Sigmoid colon (tissue), 7 donors: ENCODE data around the gene FAM13C. TPM values are rescaled to one million over a fixed set of nuclear protein-coding genes. Genes with fewer than 3 reads are reported as not detected.

ENCODE experiments used
- DNase-seq: peaks from one replicate; pipeline ENCODE4 v3.0.0-alpha.2; 2019
- H3K27ac ChIP-seq, 4 donors: fragments of 200-600 bp; sonication (generic); one replicate each; pipeline ENCODE4 v1.5.1; 2016 to 2019; ENCODE audit warnings: mild to moderate bottlenecking in 1 of 4
- H3K27me3 ChIP-seq, 3 donors: fragments of 200-600 bp; sonication (generic); one replicate each; pipeline ENCODE4 v1.5.1; 2019; ENCODE audit warnings: mild to moderate bottlenecking in 1 of 3
- H3K36me3 ChIP-seq, 4 donors: fragments of 200-600 bp; sonication (generic); one replicate each; pipeline ENCODE4 v1.5.1; 2016 to 2019
- H3K4me1 ChIP-seq, 4 donors: fragments of 200-600 bp; sonication (generic); one replicate each; pipeline ENCODE4 v1.5.1; 2017 to 2019
- H3K4me3 ChIP-seq, 4 donors: fragments of 200-600 bp; sonication (generic); one replicate each; pipeline ENCODE4 v1.5.1; 2017 to 2019; ENCODE audit warnings: mild to moderate bottlenecking in 2 of 4, moderate library complexity in 1 of 4
- H3K9me3 ChIP-seq, 4 donors: fragments of 200-600 bp in 3 of 4; sonication (generic) in 3 of 4; one replicate each; pipeline versions ENCODE4 v1.5.1 to v1.6.1; 2013 to 2019
- EP300 ChIP-seq, 4 donors: sonication (generic); formaldehyde crosslinking; IDR thresholded peaks; one replicate each; pipeline ENCODE4 v1.6.1; 2017; ENCODE audit warnings: antibody characterized with exemption in 4 of 4
- POLR2A ChIP-seq, 2 donors: fragments of 450-650 bp; IDR thresholded peaks; one replicate each; pipeline ENCODE4 v1.6.1; 2016; ENCODE audit warnings: antibody characterized with exemption in 2 of 2, mild to moderate bottlenecking in 2 of 2, moderate library complexity in 2 of 2
- POLR2AphosphoS5 ChIP-seq, 4 donors: sonication (generic); formaldehyde crosslinking; IDR thresholded peaks; one replicate each; pipeline ENCODE4 v1.6.1; 2017; ENCODE audit warnings: antibody characterized with exemption in 4 of 4
- WGBS, 2 donors: extraction: QIAGEN DNeasy Blood & Tissue Kit; methylation state at CpG; one replicate each; pipeline ENCODE4 v1.1.7; 2013; 5-methylcytosine and 5-hydroxymethylcytosine counted together
- intact Hi-C: fragments of 100-400 bp; cut with DNase I; formaldehyde crosslinking; loops from one replicate; pipeline ENCODE4 v1.15.1; 2023
- polyA plus RNA-seq, 3 donors: library from polyadenylated mRNA; stranded (reverse); fragments of 200-250 nt; gene quantifications; one replicate each; pipeline ENCODE4 v1.2.3, GENCODE V29; 2013
- total RNA-seq, 4 donors: library from RNA; depleted of rRNA; stranded (reverse); fragments of >200 nt; gene quantifications; one replicate each; pipeline ENCODE4 v1.1.0, GENCODE V29; 2016
- TF ChIP-seq, protein P1 (sequence below), 4 experiments: fragments of 450-650 bp in 3 of 4; fragments of 200-600 bp in 1 of 4; IDR thresholded peaks; one replicate each; pipeline ENCODE4 v1.5.1; 2016 to 2019; ENCODE audit warnings: antibody characterized with exemption in 4 of 4, mild to moderate bottlenecking in 3 of 4, moderate library complexity in 2 of 4
- donor health status: healthy with polysubstance abuse.
- donor health status: Bipolar disorder and iron deficiency.
- donor health status: healthy.

Gene FAM13C
- total and polyA plus RNA-seq, 7 donors = 0.92 to 33.9 (median 13.8) TPM

DNA sequence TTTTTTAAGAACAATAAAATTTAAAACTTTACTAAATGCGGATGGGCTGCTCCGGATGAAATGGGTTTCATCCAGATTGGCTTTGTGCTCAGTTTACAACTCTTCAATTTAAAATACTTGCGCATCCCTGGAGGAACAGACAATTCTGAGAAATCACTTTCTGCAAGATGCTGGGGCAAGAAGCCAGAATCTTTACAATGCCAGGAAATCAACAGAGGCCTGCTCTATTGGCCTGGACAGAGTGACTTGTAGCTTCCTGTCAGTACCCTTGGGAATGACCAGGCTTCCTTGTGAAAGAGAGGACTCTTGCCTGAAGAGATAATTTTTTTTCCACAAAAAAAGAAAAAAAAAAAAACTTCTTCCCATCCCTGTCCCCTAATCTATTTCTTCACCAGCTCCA, 3.9 kb upstream of the FAM13C start:
- TF ChIP-seq EP300 (IDR thresholded peaks at IDR 0.05) (no peak), POLR2AphosphoS5 (IDR thresholded peaks at IDR 0.05) (no peak), POLR2A (IDR thresholded peaks at IDR 0.05) (no peak)
- TF ChIP-seq, protein P1, sequence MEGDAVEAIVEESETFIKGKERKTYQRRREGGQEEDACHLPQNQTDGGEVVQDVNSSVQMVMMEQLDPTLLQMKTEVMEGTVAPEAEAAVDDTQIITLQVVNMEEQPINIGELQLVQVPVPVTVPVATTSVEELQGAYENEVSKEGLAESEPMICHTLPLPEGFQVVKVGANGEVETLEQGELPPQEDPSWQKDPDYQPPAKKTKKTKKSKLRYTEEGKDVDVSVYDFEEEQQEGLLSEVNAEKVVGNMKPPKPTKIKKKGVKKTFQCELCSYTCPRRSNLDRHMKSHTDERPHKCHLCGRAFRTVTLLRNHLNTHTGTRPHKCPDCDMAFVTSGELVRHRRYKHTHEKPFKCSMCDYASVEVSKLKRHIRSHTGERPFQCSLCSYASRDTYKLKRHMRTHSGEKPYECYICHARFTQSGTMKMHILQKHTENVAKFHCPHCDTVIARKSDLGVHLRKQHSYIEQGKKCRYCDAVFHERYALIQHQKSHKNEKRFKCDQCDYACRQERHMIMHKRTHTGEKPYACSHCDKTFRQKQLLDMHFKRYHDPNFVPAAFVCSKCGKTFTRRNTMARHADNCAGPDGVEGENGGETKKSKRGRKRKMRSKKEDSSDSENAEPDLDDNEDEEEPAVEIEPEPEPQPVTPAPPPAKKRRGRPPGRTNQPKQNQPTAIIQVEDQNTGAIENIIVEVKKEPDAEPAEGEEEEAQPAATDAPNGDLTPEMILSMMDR (IDR thresholded peaks at IDR 0.05) = no peak
- Histone ChIP-seq H3K36me3 (no peaks in the 10 kb centered on the region), H3K9me3 (no peaks in the 10 kb centered on the region), H3K27me3 (no peaks in the 10 kb centered on the region), H3K4me1 (peaks cover 0 to 13% (median 6%) of the 10 kb centered on the region in 4 donors), H3K27ac (no peak overlapping the region), H3K4me3 (no peak overlapping the region)
- no peak for DNase-seq
- WGBS, 2 donors = 76 to 79% methylated on average over 3 of the region's 3 CpGs
- intact Hi-C loops = loop anchor here (10.0 kb wide), 2 partner anchors 169 to 259 kb away; no protein-coding TSS in a partner anchor

DNA sequence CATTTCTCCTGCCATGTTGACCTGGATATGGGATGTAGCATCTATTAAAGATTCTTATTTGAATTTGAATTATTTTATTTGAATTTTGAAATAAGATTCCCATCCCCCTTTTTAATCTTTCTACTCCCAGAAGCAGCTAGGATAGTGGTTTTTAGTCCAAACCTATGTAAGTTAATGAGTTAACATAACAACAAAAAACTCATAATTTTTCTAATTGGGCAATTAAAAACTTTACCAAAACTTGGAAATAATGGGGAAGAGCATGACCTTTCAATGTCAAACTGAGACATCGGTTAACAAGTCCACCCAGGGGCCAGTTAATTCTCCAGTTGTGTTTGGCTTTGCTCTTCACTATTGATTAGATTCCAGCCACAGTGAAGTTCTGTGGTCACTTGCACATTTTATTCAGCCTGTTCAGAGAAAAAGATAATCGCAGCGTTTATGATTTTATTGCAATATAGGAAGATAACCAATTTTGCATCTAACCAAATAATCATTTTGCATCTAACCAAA, 1.2 kb upstream of the FAM13C start:
- peak overlapping the region; percentile 85 to 90 (median 87) for H3K27ac ChIP-seq
- no peaks in the 10 kb centered on the region for H3K36me3 ChIP-seq
- no peaks in the 10 kb centered on the region for H3K27me3 ChIP-seq
- no peaks in the 10 kb centered on the region for H3K9me3 ChIP-seq
- H3K4me3 ChIP-seq = peak overlapping the region; percentile 58 to 70 (median 66)
- WGBS, 2 donors = 55 to 86% methylated on average over 3 of the region's 3 CpGs
- DNase-seq = no peak
- peaks cover 0 to 40% (median 24%) of the 10 kb centered on the region in 4 donors for H3K4me1 ChIP-seq
- no peak for TF ChIP-seq POLR2A (IDR thresholded peaks at IDR 0.05)
- TF ChIP-seq EP300 (IDR thresholded peaks at IDR 0.05) = no peak
- TF ChIP-seq, protein P1 (IDR thresholded peaks at IDR 0.05) = no peak
- intact Hi-C loops = loop anchor here (5.0 to 10.0 kb wide), 4 partner anchors 121 to 261 kb away; no protein-coding TSS in a partner anchor

DNA sequence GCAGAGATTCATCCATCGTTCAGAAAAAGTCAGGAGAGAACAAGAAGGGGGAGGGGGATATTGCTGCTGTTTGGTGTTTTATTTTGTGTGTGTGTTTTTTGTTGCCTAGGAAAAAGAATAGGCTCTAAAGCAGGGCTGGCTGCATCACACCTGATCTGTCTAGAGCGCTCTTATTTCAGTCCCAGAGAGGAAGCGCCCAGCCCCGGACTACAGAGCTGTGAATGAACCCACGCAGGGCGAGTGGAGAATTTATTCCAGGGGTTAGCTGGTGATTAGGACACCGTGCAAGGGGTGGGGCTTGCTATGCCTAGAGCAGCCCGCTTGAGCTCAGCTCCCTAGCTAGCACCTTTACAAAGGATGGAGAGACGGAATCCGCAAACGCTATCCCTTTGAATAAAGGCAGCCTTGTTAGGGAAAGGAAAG, 621 bp upstream of the FAM13C start:
- DNase-seq = peak; percentile 90

DNA sequence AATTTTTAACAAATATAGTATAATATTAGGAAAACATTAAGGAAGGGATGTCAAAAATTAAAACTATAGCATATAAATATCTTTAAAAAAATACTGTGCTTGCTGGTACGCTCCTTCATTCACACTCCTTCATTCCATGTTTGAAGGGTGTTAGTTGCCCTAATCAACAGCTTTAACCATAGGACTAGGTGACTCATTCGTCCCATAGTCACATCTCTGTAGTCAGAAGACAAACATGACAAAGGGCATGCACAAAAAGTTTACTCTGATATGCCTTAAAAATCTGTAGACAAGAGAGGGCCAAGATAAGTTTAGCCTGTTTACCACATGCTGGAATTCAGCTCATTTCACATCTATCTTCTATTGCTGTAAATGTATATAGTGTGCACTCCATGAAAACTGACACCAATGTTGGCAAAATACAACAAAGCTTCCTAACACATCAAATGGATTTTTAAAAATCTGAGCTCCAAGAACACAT, 646 bp downstream of the FAM13C start:
- 28 to 57% methylated on average over 2 of the region's 2 CpGs for WGBS, 2 donors
- H3K9me3 ChIP-seq = no peaks in the 10 kb centered on the region
- DNase-seq = no peak
- H3K36me3 ChIP-seq = no peaks in the 10 kb centered on the region
- peak in 1 of 4 donors; percentile 31 for TF ChIP-seq POLR2AphosphoS5 (IDR thresholded peaks at IDR 0.05)
- no peak for TF ChIP-seq EP300 (IDR thresholded peaks at IDR 0.05)
- H3K27me3 ChIP-seq = no peaks in the 10 kb centered on the region
- peak overlapping the region; percentile 85 to 90 (median 87) for H3K27ac ChIP-seq
- intact Hi-C loops = loop anchor here (5.0 to 10.0 kb wide), 4 partner anchors 119 to 263 kb away; no protein-coding TSS in a partner anchor
- peaks cover 0 to 54% (median 32%) of the 10 kb centered on the region in 4 donors for H3K4me1 ChIP-seq
- H3K4me3 ChIP-seq = peak overlapping the region; percentile 58 to 70 (median 66)

More for the DNA sequence above, 621 bp upstream of the FAM13C start:
- Histone ChIP-seq H3K27me3 (no peaks in the 10 kb centered on the region), H3K4me3 (peak overlapping the region; percentile 58 to 70 (median 66)), H3K4me1 (peaks cover 0 to 43% (median 26%) of the 10 kb centered on the region in 4 donors), H3K27ac (peak overlapping the region; percentile 85 to 90 (median 87)), H3K9me3 (no peaks in the 10 kb centered on the region), H3K36me3 (no peaks in the 10 kb centered on the region)
- 1 to 6% methylated on average over 11 of the region's 11 CpGs for WGBS, 2 donors
- TF ChIP-seq EP300 (IDR thresholded peaks at IDR 0.05) = no peak
- TF ChIP-seq POLR2AphosphoS5 (IDR thresholded peaks at IDR 0.05) = peak; percentile 42 to 75 (median 50)
- TF ChIP-seq POLR2A (IDR thresholded peaks at IDR 0.05) = no peak
- intact Hi-C loops = loop anchor here (5.0 to 10.0 kb wide), 4 partner anchors 121 to 262 kb away; no protein-coding TSS in a partner anchor

DNA sequence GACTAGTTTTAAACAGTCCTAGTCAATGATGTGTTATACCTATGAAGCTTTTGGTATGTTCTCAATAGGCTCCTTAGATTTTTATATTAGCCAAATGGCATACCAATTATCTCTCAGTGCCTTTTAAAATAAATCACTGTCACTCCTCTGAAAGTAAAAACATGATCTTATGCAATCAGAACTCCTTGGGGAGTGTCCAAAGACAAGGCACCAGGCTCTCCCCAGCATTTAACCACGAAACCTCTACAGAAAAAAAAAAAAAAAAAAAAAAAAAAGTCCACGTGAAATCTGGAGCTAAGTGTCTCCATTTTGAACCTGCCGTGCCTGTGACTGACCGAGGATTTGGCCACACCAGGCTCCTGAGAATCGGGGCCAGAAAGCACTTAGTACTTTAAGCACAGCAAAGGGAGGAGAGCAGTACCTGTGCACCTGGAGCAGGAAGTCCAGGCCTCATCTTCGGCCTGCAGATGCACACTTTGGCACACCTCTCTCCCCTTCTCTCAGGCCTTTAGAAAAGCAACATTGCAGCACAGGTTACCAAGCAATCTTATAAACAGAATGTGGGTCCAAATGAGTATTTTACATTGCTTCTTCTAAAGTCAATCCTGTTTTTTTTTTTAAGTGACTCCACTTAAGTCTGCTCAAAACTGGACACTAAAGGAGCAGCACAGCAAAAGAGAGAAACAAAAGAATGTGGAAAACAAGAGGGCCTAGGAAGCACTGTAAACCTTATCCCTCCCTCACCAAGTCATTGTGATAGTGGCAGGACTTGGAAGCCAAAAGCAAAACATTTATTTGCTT, 1.5 kb downstream of the FAM13C start:
- Histone ChIP-seq H3K4me1 (peaks cover 0 to 58% (median 32%) of the 10 kb centered on the region in 4 donors), H3K27me3 (no peaks in the 10 kb centered on the region), H3K27ac (peak overlapping the region; percentile 85 to 90 (median 87)), H3K9me3 (no peaks in the 10 kb centered on the region), H3K36me3 (no peaks in the 10 kb centered on the region), H3K4me3 (peak overlapping the region; percentile 58 to 70 (median 66))
- intact Hi-C loops = loop anchor here (5.0 to 10.0 kb wide), 4 partner anchors 119 to 264 kb away; no protein-coding TSS in a partner anchor
- DNase-seq = no peak
- WGBS, 2 donors = 17 to 67% methylated on average over 6 of the region's 6 CpGs
- no peak for TF ChIP-seq POLR2A (IDR thresholded peaks at IDR 0.05)
- no peak for TF ChIP-seq POLR2AphosphoS5 (IDR thresholded peaks at IDR 0.05)
- TF ChIP-seq EP300 (IDR thresholded peaks at IDR 0.05) = no peak
- TF ChIP-seq, protein P1 (IDR thresholded peaks at IDR 0.05) = no peak
